Trophoblast cell (in vitro differentiated cells and primary cell): ENCODE data around the gene SFMBT1.

Source experiments
- DNase-seq, 2 donors: peaks; one replicate each; pipeline ENCODE4 v3.0.0-alpha.2; 2016
- H2AFZ ChIP-seq: 2 replicates; pipeline ENCODE4 v1.6.1; 2013; ENCODE audit warnings: low read length, moderate library complexity, mild to moderate bottlenecking; ENCODE audit not compliant: insufficient read depth, poor library complexity
- H2AK5ac ChIP-seq: 2 replicates; pipeline ENCODE4 v1.6.1; 2013; ENCODE audit warnings: mild to moderate bottlenecking, low read length
- H2BK120ac ChIP-seq: 2 replicates; pipeline ENCODE4 v1.6.1; 2013; ENCODE audit warnings: low read length, mild to moderate bottlenecking, moderate library complexity; ENCODE audit not compliant: insufficient read depth, poor library complexity
- H2BK12ac ChIP-seq: 2 replicates; pipeline ENCODE4 v1.6.1; 2013; ENCODE audit warnings: mild to moderate bottlenecking, low read length, moderate library complexity
- H2BK5ac ChIP-seq: 2 replicates; pipeline ENCODE4 v1.6.1; 2013; ENCODE audit warnings: low read length, low read depth, moderate library complexity, mild to moderate bottlenecking; ENCODE audit not compliant: poor library complexity
- H3K14ac ChIP-seq: 2 replicates; pipeline ENCODE4 v1.6.1; 2013; ENCODE audit warnings: mild to moderate bottlenecking, low read length
- H3K18ac ChIP-seq: 2 replicates; pipeline ENCODE4 v1.6.1; 2013; ENCODE audit warnings: mild to moderate bottlenecking, low read length
- H3K23ac ChIP-seq: 2 replicates; pipeline ENCODE4 v1.6.1; 2013; ENCODE audit warnings: low read length
- H3K27ac ChIP-seq: 2 replicates; pipeline ENCODE4 v1.5.1; 2013; ENCODE audit warnings: low read depth, mild to moderate bottlenecking, inconsistent platforms, low read length, moderate library complexity
- H3K27me3 ChIP-seq: 2 replicates; pipeline ENCODE4 v1.6.1; 2013; ENCODE audit warnings: inconsistent platforms, mild to moderate bottlenecking, low read length, moderate library complexity; ENCODE audit not compliant: insufficient read depth
- H3K36me3 ChIP-seq, 2 experiments: 1 replicate in 1 of 2; 2 replicates in 1 of 2; pipeline ENCODE4 v1.6.1; 2013; ENCODE audit warnings: low read length in 2 of 2, mild to moderate bottlenecking in 2 of 2, moderate library complexity in 1 of 2; ENCODE audit not compliant: insufficient read depth in 2 of 2, control insufficient read depth in 1 of 2
- H3K4ac ChIP-seq: 2 replicates; pipeline ENCODE4 v1.6.1; 2013; ENCODE audit warnings: low read depth, mild to moderate bottlenecking, low read length, moderate library complexity
- H3K4me1 ChIP-seq, 2 experiments: 1 replicate in 1 of 2; 2 replicates in 1 of 2; pipeline ENCODE4 v1.6.1; 2013; ENCODE audit warnings: low read length in 2 of 2, mild to moderate bottlenecking in 2 of 2, moderate library complexity in 1 of 2; ENCODE audit not compliant: insufficient read depth in 2 of 2, control insufficient read depth in 1 of 2
- H3K4me2 ChIP-seq: 2 replicates; pipeline ENCODE4 v1.6.1; 2013; ENCODE audit warnings: inconsistent platforms, mild to moderate bottlenecking, low read length, moderate library complexity
- H3K4me3 ChIP-seq: 2 replicates; pipeline ENCODE4 v1.5.1; 2013; ENCODE audit warnings: mild to moderate bottlenecking, low read depth, low read length, inconsistent platforms
- H3K79me1 ChIP-seq: one replicate; pipeline ENCODE4 v1.6.1; 2013; ENCODE audit warnings: low read length
- H3K79me2 ChIP-seq: 2 replicates; pipeline ENCODE4 v1.6.1; 2013; ENCODE audit warnings: low read length, mild to moderate bottlenecking; ENCODE audit not compliant: control insufficient read depth, insufficient read depth, poor library complexity
- H3K9ac ChIP-seq: 2 replicates; pipeline ENCODE4 v1.6.1; 2013; ENCODE audit warnings: mild to moderate bottlenecking, low read length
- H3K9me3 ChIP-seq: 2 replicates; pipeline ENCODE4 v1.6.1; 2013; ENCODE audit warnings: low read depth, mild to moderate bottlenecking, control low read depth, inconsistent platforms, low read length; ENCODE audit not compliant: insufficient read depth
- H4K12ac ChIP-seq: 2 replicates; pipeline ENCODE4 v1.6.1; 2013; ENCODE audit warnings: low read depth, mild to moderate bottlenecking, low read length, moderate library complexity
- H4K8ac ChIP-seq: 2 replicates; pipeline ENCODE4 v1.6.1; 2013; ENCODE audit warnings: low read depth, mild to moderate bottlenecking, low read length, moderate library complexity
- H4K91ac ChIP-seq: one replicate; pipeline ENCODE4 v1.6.1; 2013; ENCODE audit warnings: low read depth, mild to moderate bottlenecking, low read length, moderate library complexity
- WGBS: extraction: QIAGEN DNeasy Blood & Tissue Kit; methylation state at CpG from one replicate; pipeline ENCODE4 v1.1.7; 2013; ENCODE audit warnings: missing lambda C conversion rate; ENCODE audit not compliant: insufficient read length, insufficient coverage; ENCODE audit errors: extremely low coverage; 5-methylcytosine and 5-hydroxymethylcytosine counted together

The SFMBT1 gene

DNA sequence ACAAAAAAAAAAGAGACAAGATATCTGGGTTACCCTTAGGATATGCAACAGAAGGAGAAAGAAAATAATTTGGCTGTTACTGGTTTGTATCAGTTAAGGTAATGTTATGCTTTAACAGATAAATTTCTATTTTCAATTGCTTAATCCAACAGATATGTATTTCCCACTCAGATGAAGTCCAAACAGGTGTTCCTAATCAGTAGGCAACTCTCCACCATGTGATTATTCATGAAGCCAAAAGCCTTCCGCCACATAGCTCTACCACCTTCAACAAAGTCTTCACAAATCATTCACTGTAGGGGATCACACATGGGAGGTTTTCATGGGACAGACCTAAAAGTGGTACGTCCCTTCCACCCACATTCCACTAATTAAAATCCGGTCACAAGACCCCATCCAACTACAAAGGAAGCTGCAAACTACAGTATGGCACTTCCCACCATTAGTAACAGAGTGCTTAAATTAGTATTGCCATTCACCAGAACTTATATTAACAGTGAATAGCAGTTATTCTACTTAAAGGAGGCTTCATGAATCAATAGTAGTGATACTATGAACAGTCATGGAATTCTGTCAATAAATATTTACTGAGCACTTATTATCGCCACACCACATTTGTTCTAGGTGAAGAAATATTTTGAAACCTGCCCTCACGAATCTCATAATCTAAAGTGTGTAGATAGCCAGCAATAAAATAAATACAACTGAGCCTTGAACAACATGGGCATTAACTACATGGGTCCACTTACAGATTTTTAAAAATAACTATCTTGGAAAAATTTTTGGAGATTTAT, 66.5 kb downstream of the SFMBT1 start:
- Histone ChIP-seq H4K8ac (no peak overlapping the region), H4K12ac (no peak overlapping the region), H3K9ac (no peak overlapping the region), H3K36me3 (no peaks in the 10 kb centered on the region), H3K14ac (no peak overlapping the region), H3K27me3 (no peaks in the 10 kb centered on the region), H2BK120ac (no peak overlapping the region), H2BK12ac (no peak overlapping the region), H3K18ac (no peak overlapping the region), H3K79me1 (no peaks in the 10 kb centered on the region), H2AK5ac (no peak overlapping the region), H3K27ac (no peak overlapping the region), H3K23ac (no peak overlapping the region), H4K91ac (no peak overlapping the region), H2BK5ac (no peak overlapping the region), H3K9me3 (no peaks in the 10 kb centered on the region), H3K79me2 (no peaks in the 10 kb centered on the region), H3K4ac (no peak overlapping the region), H2AFZ (no peak overlapping the region), H3K4me3 (no peak overlapping the region), H3K4me2 (no peak overlapping the region), H3K4me1 (peaks cover 0 to 2% of the 10 kb centered on the region in 2 experiments)
- no CpG with 5 or more reads among the region's 5 CpGs for WGBS
- DNase-seq = no peak

DNA sequence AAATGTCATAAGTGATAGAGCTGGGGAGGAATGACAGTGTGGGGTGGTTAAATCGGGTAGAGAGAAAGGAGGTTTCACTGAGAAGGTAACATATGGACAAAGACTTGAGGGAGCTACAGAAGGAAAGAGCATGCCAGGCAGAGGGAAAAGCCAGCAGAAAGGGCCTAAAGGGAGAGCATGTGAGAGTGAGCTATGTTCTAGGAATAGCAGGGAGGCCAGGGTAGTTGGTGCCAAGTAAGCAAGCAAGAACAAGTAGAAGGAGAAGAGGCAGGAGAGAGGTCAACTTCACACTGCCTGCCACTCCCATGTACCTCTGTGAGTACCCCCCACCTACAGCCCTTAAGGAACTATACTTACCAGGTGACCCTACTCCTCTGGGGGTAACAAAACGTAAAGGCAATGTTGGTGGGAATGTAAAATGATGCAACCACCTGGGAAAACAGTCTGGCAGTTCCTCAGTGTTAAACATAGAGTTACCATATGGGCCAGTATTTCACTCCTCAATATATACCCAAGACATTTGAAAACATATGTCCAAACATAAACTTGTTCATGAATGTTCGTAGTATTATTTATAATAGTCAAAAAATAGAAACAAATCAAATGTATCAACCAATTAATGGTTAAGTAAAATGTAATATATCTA, 67.6 kb downstream of the SFMBT1 start:
- Histone ChIP-seq H2BK120ac (no peak overlapping the region), H3K23ac (no peak overlapping the region), H4K12ac (no peak overlapping the region), H3K4me3 (no peak overlapping the region), H3K4ac (no peak overlapping the region), H3K4me2 (no peak overlapping the region), H3K36me3 (no peaks in the 10 kb centered on the region), H2AFZ (no peak overlapping the region), H3K79me2 (no peaks in the 10 kb centered on the region), H3K18ac (no peak overlapping the region), H3K9me3 (no peaks in the 10 kb centered on the region), H3K27ac (no peak overlapping the region), H3K9ac (no peak overlapping the region), H2BK5ac (no peak overlapping the region), H3K27me3 (no peaks in the 10 kb centered on the region), H2BK12ac (no peak overlapping the region), H4K8ac (no peak overlapping the region), H3K14ac (no peak overlapping the region), H3K79me1 (no peaks in the 10 kb centered on the region), H3K4me1 (peaks cover 0 to 2% of the 10 kb centered on the region in 2 experiments), H4K91ac (no peak overlapping the region), H2AK5ac (no peak overlapping the region)
- no CpG with 5 or more reads among the region's 3 CpGs for WGBS
- no peak for DNase-seq

DNA sequence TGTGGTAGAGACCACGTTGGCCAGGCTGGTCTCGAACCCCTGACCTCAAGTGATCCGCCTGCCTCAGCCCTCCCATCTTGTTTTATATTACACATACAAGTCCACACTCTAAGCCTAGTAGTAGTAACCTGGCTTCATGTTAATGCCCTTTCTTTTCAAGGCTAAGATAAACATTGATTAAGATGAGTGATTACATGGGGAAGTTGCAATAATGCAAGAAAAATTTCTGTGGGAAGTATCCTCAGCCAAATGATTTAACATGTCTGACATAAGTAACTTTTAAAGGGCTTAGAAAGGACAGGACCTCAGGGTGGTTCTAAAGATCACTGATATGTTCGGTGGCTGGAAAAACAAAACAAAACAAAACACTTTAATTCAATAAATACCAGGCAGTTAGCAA, 72.1 kb downstream of the SFMBT1 start:
- no peak overlapping the region for H3K4me3 ChIP-seq
- H2BK5ac ChIP-seq = no peak overlapping the region
- H4K12ac ChIP-seq = no peak overlapping the region
- no peak overlapping the region for H3K4ac ChIP-seq
- DNase-seq = peak in 1 of 2 donors; percentile 34
- H3K18ac ChIP-seq = no peak overlapping the region
- H2BK12ac ChIP-seq = no peak overlapping the region
- H3K9me3 ChIP-seq = no peaks in the 10 kb centered on the region
- H2AK5ac ChIP-seq = no peak overlapping the region
- H4K8ac ChIP-seq = no peak overlapping the region
- WGBS = no CpG with 5 or more reads among the region's 4 CpGs
- no peak overlapping the region for H3K23ac ChIP-seq
- no peaks in the 10 kb centered on the region for H3K27me3 ChIP-seq
- no peaks in the 10 kb centered on the region for H3K79me2 ChIP-seq
- H3K4me2 ChIP-seq = no peak overlapping the region
- H3K4me1 ChIP-seq = no peaks in the 10 kb centered on the region
- no peak overlapping the region for H2AFZ ChIP-seq
- no peak overlapping the region for H2BK120ac ChIP-seq
- H3K9ac ChIP-seq = no peak overlapping the region
- no peak overlapping the region for H3K14ac ChIP-seq
- H4K91ac ChIP-seq = no peak overlapping the region
- no peaks in the 10 kb centered on the region for H3K36me3 ChIP-seq
- H3K27ac ChIP-seq = no peak overlapping the region
- no peaks in the 10 kb centered on the region for H3K79me1 ChIP-seq

DNA sequence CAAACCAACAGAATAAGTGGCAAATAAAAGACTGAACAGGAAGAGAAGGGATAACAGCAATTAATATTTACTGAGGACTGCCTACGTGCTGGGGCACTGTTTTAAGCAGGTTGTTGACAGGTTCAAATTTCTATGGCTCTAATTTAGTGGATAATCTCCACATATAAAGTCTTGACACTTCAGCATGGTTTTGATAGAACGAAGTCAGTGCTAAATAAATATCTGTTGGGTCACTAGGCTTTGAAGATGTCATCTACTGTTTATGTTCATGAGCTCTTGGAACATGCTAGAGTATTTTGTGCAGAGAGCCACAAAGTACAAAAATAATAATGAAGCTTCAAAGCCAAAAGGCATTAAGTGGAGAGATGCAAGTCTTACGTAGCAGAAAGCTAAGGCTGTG, 74.0 kb downstream of the SFMBT1 start:
- Histone ChIP-seq H3K23ac (no peak overlapping the region), H3K36me3 (no peaks in the 10 kb centered on the region), H2BK12ac (no peak overlapping the region), H3K79me2 (no peaks in the 10 kb centered on the region), H3K9me3 (no peaks in the 10 kb centered on the region), H3K18ac (no peak overlapping the region), H3K4me2 (no peak overlapping the region), H3K4me1 (no peaks in the 10 kb centered on the region), H3K27me3 (no peaks in the 10 kb centered on the region), H4K8ac (no peak overlapping the region), H2AFZ (no peak overlapping the region), H3K27ac (no peak overlapping the region), H3K9ac (no peak overlapping the region), H3K4ac (no peak overlapping the region), H2BK5ac (no peak overlapping the region), H4K91ac (no peak overlapping the region), H2AK5ac (no peak overlapping the region), H3K4me3 (no peak overlapping the region), H4K12ac (no peak overlapping the region), H3K14ac (no peak overlapping the region), H3K79me1 (no peaks in the 10 kb centered on the region), H2BK120ac (no peak overlapping the region)
- WGBS = no CpG with 5 or more reads among the region's 3 CpGs
- DNase-seq = no peak
